Measurements from ENCODE around the gene UFSP2. TPM values are rescaled to one million over a fixed set of nuclear protein-coding genes. Genes with fewer than 3 reads are reported as not detected.

The UFSP2 gene
- total and polyA plus RNA-seq, 2 donors from 2014 or later, result 47.1 to 47.3 TPM

DNA sequence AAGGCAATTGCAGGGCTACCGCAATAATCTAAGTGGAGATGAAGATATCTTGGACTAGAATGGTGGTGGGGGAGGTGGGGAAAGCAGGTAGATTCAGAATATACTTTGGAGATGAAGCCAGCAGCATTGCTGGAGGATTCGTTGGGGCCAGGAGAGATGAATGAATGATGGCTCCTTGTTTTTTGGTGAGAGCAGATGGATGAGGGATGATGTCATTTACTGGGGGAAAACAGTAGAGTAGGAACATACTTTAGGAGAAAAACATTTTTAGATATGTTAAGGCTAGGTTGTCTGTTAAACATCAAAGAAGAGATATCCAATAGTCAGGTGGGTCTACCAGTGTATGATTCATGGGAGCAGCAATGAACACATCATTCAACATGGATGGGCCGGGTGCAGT is 39.9 kb upstream of the UFSP2 start:
- Histone ChIP-seq H3K9me3 (ENCODE audit: control insufficient read depth in 2 of 3, insufficient read depth in 1 of 3, low read length in 3 of 3) (no peaks in the 10 kb centered on the region), H3K36me3 (ENCODE audit: control insufficient read depth in 2 of 3, insufficient read depth in 3 of 3, low read length in 3 of 3) (no peaks in the 10 kb centered on the region), H3K4me1 (ENCODE audit: control insufficient read depth in 2 of 3, insufficient read depth in 2 of 3, low read depth in 1 of 3, low read length in 3 of 3) (no peaks in the 10 kb centered on the region), H3K27ac (ENCODE audit: low read depth in 2 of 2, low read length in 2 of 2) (no peak overlapping the region), H3K9ac (ENCODE audit: low read length in 3 of 3) (no peak overlapping the region), H3K27me3 (ENCODE audit: control insufficient read depth, insufficient read depth, low read length) (no peaks in the 10 kb centered on the region), H3K4me3 (ENCODE audit: low read length in 3 of 3) (no peak overlapping the region)
- DNase-seq (no peak), FAIRE-seq (no peak)
- no peak for TF ChIP-seq CTCF (IDR thresholded peaks at IDR 0.05; ENCODE audit: borderline replicate concordance, extremely low read depth, insufficient read depth)
- intact Hi-C loops (cut with DNase I), result no loop called here

GRCh38 chr4:185464887-185465286 is 39.1 kb upstream of the UFSP2 start:
- Histone ChIP-seq H3K27me3 (ENCODE audit: control insufficient read depth, insufficient read depth, low read length) (no peaks in the 10 kb centered on the region), H3K36me3 (ENCODE audit: control insufficient read depth in 2 of 3, insufficient read depth in 3 of 3, low read length in 3 of 3) (no peaks in the 10 kb centered on the region), H3K9ac (ENCODE audit: low read length in 3 of 3) (no peak overlapping the region), H3K9me3 (ENCODE audit: control insufficient read depth in 2 of 3, insufficient read depth in 1 of 3, low read length in 3 of 3) (no peaks in the 10 kb centered on the region), H3K4me3 (ENCODE audit: low read length in 3 of 3) (no peak overlapping the region), H3K27ac (ENCODE audit: low read depth in 2 of 2, low read length in 2 of 2) (no peak overlapping the region), H3K4me1 (ENCODE audit: control insufficient read depth in 2 of 3, insufficient read depth in 2 of 3, low read depth in 1 of 3, low read length in 3 of 3) (no peaks in the 10 kb centered on the region)
- DNase-seq (no peak), FAIRE-seq (no peak)
- intact Hi-C loops (cut with DNase I), result no loop called here
- TF ChIP-seq CTCF (IDR thresholded peaks at IDR 0.05; ENCODE audit: borderline replicate concordance, extremely low read depth, insufficient read depth), result no peak

DNA sequence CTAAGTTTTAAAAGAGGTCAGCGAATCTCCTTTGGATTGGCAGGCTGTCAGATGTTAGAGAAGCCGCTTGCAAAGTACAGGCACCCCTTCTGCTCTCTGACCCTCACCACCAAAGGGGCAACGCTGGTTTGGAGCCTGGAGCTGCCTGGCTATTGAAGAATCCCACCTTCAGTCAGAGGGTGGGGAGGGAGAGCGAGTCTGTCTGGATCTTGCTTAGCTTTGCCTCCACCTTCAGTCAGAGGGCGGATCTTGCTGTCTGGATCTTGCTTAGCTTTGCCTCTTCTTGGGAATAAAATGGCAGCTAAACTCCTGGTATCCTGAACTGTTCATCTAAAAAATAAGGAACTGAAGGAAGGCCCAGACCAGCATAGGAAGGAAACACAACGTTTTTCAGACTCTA is 38.4 kb upstream of the UFSP2 start:
- H3K4me3 ChIP-seq (ENCODE audit: low read length in 3 of 3), result no peak overlapping the region
- H3K9ac ChIP-seq (ENCODE audit: low read length in 3 of 3), result no peak overlapping the region
- H3K27ac ChIP-seq (ENCODE audit: low read depth in 2 of 2, low read length in 2 of 2), result no peak overlapping the region
- no peaks in the 10 kb centered on the region for H3K4me1 ChIP-seq (ENCODE audit: control insufficient read depth in 2 of 3, insufficient read depth in 2 of 3, low read depth in 1 of 3, low read length in 3 of 3)
- H3K36me3 ChIP-seq (ENCODE audit: control insufficient read depth in 2 of 3, insufficient read depth in 3 of 3, low read length in 3 of 3), result no peaks in the 10 kb centered on the region
- H3K9me3 ChIP-seq (ENCODE audit: control insufficient read depth in 2 of 3, insufficient read depth in 1 of 3, low read length in 3 of 3), result no peaks in the 10 kb centered on the region
- no peaks in the 10 kb centered on the region for H3K27me3 ChIP-seq (ENCODE audit: control insufficient read depth, insufficient read depth, low read length)
- intact Hi-C loops (cut with DNase I), result no loop called here
- TF ChIP-seq CTCF (IDR thresholded peaks at IDR 0.05; ENCODE audit: borderline replicate concordance, extremely low read depth, insufficient read depth), result no peak
- DNase-seq (no peak), FAIRE-seq (no peak)

DNA sequence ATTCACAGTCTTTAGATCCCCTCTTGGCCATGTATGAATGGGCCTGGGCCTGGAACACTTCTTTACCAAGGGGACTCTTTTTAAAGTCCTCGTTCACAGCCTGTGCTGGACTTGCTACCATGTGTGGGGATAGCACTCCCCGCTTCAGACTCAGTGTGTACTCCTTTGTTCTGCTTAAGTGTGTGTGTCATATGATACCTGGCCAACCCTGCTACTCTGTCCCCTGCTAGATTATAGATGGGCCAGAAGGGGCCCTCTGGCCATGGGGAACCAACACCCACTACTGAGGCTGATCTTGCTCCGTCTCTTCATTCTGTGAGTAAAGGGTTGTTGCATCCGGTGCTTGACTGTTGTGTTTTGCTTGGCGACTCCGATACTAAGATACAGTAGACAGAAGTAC is 37.8 kb upstream of the UFSP2 start:
- Histone ChIP-seq H3K27me3 (ENCODE audit: control insufficient read depth, insufficient read depth, low read length) (no peaks in the 10 kb centered on the region), H3K27ac (ENCODE audit: low read depth in 2 of 2, low read length in 2 of 2) (no peak overlapping the region), H3K36me3 (ENCODE audit: control insufficient read depth in 2 of 3, insufficient read depth in 3 of 3, low read length in 3 of 3) (no peaks in the 10 kb centered on the region), H3K9ac (ENCODE audit: low read length in 3 of 3) (no peak overlapping the region), H3K9me3 (ENCODE audit: control insufficient read depth in 2 of 3, insufficient read depth in 1 of 3, low read length in 3 of 3) (no peaks in the 10 kb centered on the region), H3K4me3 (ENCODE audit: low read length in 3 of 3) (no peak overlapping the region), H3K4me1 (ENCODE audit: control insufficient read depth in 2 of 3, insufficient read depth in 2 of 3, low read depth in 1 of 3, low read length in 3 of 3) (no peaks in the 10 kb centered on the region)
- TF ChIP-seq CTCF (IDR thresholded peaks at IDR 0.05; ENCODE audit: borderline replicate concordance, extremely low read depth, insufficient read depth), result no peak
- intact Hi-C loops (cut with DNase I), result no loop called here
- DNase-seq (no peak), FAIRE-seq (no peak)
